ENCODE measurements around the gene ITGA5.

ITGA5 gene

GRCh38 chr12:54374562-54375258 is 44.4 kb downstream of the ITGA5 start:
- TF ChIP-seq, protein P1, sequence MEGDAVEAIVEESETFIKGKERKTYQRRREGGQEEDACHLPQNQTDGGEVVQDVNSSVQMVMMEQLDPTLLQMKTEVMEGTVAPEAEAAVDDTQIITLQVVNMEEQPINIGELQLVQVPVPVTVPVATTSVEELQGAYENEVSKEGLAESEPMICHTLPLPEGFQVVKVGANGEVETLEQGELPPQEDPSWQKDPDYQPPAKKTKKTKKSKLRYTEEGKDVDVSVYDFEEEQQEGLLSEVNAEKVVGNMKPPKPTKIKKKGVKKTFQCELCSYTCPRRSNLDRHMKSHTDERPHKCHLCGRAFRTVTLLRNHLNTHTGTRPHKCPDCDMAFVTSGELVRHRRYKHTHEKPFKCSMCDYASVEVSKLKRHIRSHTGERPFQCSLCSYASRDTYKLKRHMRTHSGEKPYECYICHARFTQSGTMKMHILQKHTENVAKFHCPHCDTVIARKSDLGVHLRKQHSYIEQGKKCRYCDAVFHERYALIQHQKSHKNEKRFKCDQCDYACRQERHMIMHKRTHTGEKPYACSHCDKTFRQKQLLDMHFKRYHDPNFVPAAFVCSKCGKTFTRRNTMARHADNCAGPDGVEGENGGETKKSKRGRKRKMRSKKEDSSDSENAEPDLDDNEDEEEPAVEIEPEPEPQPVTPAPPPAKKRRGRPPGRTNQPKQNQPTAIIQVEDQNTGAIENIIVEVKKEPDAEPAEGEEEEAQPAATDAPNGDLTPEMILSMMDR (IDR thresholded peaks at IDR 0.05), result no peak
- peak overlapping the region; percentile 16 for H3K4me2 ChIP-seq (ENCODE audit: low read length)
- no peak overlapping the region for H3K9ac ChIP-seq
- no peaks in the 10 kb centered on the region for H3K36me3 ChIP-seq (ENCODE audit: control insufficient read depth, insufficient read depth, low read length)
- no peaks in the 10 kb centered on the region for H3K27me3 ChIP-seq (ENCODE audit: control insufficient read depth, insufficient read depth, low read length)
- H3K79me2 ChIP-seq, result peaks cover 2% of the 10 kb centered on the region
- peaks cover 20% of the 10 kb centered on the region for H3K4me1 ChIP-seq
- no peaks in the 10 kb centered on the region for H3K9me3 ChIP-seq (ENCODE audit: control insufficient read depth, low read length)
- no peak overlapping the region for H2AFZ ChIP-seq
- no peak overlapping the region for H3K4me3 ChIP-seq (ENCODE audit: low read depth, low read length)
- H3K27ac ChIP-seq, result no peak overlapping the region

GRCh38 chr12:54373649-54374561 is 45.2 kb downstream of the ITGA5 start:
- Histone ChIP-seq H3K9ac (no peak overlapping the region), H3K36me3 (ENCODE audit: control insufficient read depth, insufficient read depth, low read length) (no peaks in the 10 kb centered on the region), H3K4me1 (peaks cover 17% of the 10 kb centered on the region), H3K4me3 (ENCODE audit: low read depth, low read length) (no peak overlapping the region), H2AFZ (no peak overlapping the region), H3K4me2 (ENCODE audit: low read length) (no peak overlapping the region), H3K27me3 (ENCODE audit: control insufficient read depth, insufficient read depth, low read length) (no peaks in the 10 kb centered on the region), H3K9me3 (ENCODE audit: control insufficient read depth, low read length) (no peaks in the 10 kb centered on the region), H3K27ac (no peak overlapping the region), H3K79me2 (no peaks in the 10 kb centered on the region)
- TF ChIP-seq, protein P1 (IDR thresholded peaks at IDR 0.05), result no peak

- no peak overlapping the region for H3K9ac ChIP-seq
- H3K4me3 ChIP-seq (ENCODE audit: low read depth, low read length), result no peak overlapping the region
- H3K27me3 ChIP-seq (ENCODE audit: control insufficient read depth, insufficient read depth, low read length), result no peaks in the 10 kb centered on the region
- TF ChIP-seq, protein P1 (IDR thresholded peaks at IDR 0.05), result no peak
- no peaks in the 10 kb centered on the region for H3K9me3 ChIP-seq (ENCODE audit: control insufficient read depth, low read length)
- no peaks in the 10 kb centered on the region for H3K79me2 ChIP-seq
- H3K27ac ChIP-seq, result no peak overlapping the region
- H3K4me1 ChIP-seq, result peaks cover 13% of the 10 kb centered on the region
- H2AFZ ChIP-seq, result no peak overlapping the region
- H3K4me2 ChIP-seq (ENCODE audit: low read length), result no peak overlapping the region
- no peaks in the 10 kb centered on the region for H3K36me3 ChIP-seq (ENCODE audit: control insufficient read depth, insufficient read depth, low read length)
Observed at GRCh38 chr12:54372113-54372806, 46.8 kb downstream of the ITGA5 start.

GRCh38 chr12:54371328-54372112 is 47.5 kb downstream of the ITGA5 start:
- Histone ChIP-seq H3K9me3 (ENCODE audit: control insufficient read depth, low read length) (no peaks in the 10 kb centered on the region), H3K36me3 (ENCODE audit: control insufficient read depth, insufficient read depth, low read length) (no peaks in the 10 kb centered on the region), H3K4me2 (ENCODE audit: low read length) (no peak overlapping the region), H3K4me1 (peaks cover 13% of the 10 kb centered on the region), H3K79me2 (no peaks in the 10 kb centered on the region), H3K9ac (no peak overlapping the region), H3K27ac (no peak overlapping the region), H3K27me3 (ENCODE audit: control insufficient read depth, insufficient read depth, low read length) (no peaks in the 10 kb centered on the region), H2AFZ (no peak overlapping the region), H3K4me3 (ENCODE audit: low read depth, low read length) (no peak overlapping the region)
- TF ChIP-seq, protein P1 (IDR thresholded peaks at IDR 0.05), result no peak

All from parathyroid adenoma (tissue), 2 donors.